Activated CD4-positive, alpha-beta T cell treated with anti-CD3 and anti-CD28 coated beads, Interleukin-2, amount 50 U/mL, for 24 hours (primary cell): Measurements from ENCODE around the gene CENPT.
"Not testable (repeated sequence)": the region's sequence is repeated elsewhere in the genome, so short reads cannot be mapped to it uniquely, and the experiment has no call there.

Experiments
- DNase-seq, 2 donors: peaks; one replicate each; pipeline ENCODE4 v3.0.0-alpha.2; 2020; ENCODE audit warnings: low read depth in 1 of 2, low spot score in 1 of 2

Gene CENPT

GRCh38 chr16:67877064-67877463 lies 29.6 kb upstream of the CENPT start:
- DNase-seq, result no peak

- no peak for DNase-seq
These were observed 26.9 kb upstream of the CENPT start for GRCh38 chr16:67874372-67874771.

- DNase-seq, result no peak
These were observed 26.2 kb upstream of the CENPT start for GRCh38 chr16:67873435-67874370.

GRCh38 chr16:67872631-67873434 lies 25.3 kb upstream of the CENPT start, which contains the start of gene EDC4:
TSS of gene EDC4 (plus strand) at chr16:67873052. CDS start at chr16:67873262, 210 bp downstream.
- peak; percentile 82 to 84 for DNase-seq

- DNase-seq, result no peak
These were observed 24.7 kb upstream of the CENPT start for GRCh38 chr16:67872131-67872630.

- DNase-seq, result no peak
These were observed 23.8 kb upstream of the CENPT start for GRCh38 chr16:67871256-67871655.

GRCh38 chr16:67869653-67870052 lies 22.2 kb upstream of the CENPT start:
- no peak for DNase-seq

- no peak for DNase-seq
These were observed 20.8 kb upstream of the CENPT start for GRCh38 chr16:67868290-67868689.

- DNase-seq, result no peak
These were observed 17.8 kb upstream of the CENPT start for GRCh38 chr16:67865318-67865717.

- no peak for DNase-seq
These were observed 17.1 kb upstream of the CENPT start for GRCh38 chr16:67864594-67864993.

GRCh38 chr16:67864044-67864443 lies 16.6 kb upstream of the CENPT start:
- DNase-seq, result not testable (repeated sequence)

- DNase-seq, result no peak
These were observed 15.4 kb upstream of the CENPT start for GRCh38 chr16:67862623-67863583.

- DNase-seq, result no peak
These were observed 14.4 kb upstream of the CENPT start for GRCh38 chr16:67861877-67862276.

- no peak for DNase-seq
These were observed 13.3 kb upstream of the CENPT start for GRCh38 chr16:67860589-67861398.

GRCh38 chr16:67858500-67858899 lies 11.0 kb upstream of the CENPT start:
- DNase-seq, result no peak

- DNase-seq, result no peak
These were observed 10.2 kb upstream of the CENPT start for GRCh38 chr16:67857547-67858233.

- DNase-seq, result no peak
These were observed 9.5 kb upstream of the CENPT start for GRCh38 chr16:67856927-67857546.

GRCh38 chr16:67855789-67856188 lies 8.3 kb upstream of the CENPT start:
- no peak for DNase-seq

- no peak for DNase-seq
These were observed 6.2 kb upstream of the CENPT start for GRCh38 chr16:67853670-67854069.
